HG02763 (cell line): ENCODE measurements around the gene RMDN2.

Experiments used
- ATAC-seq: cut with Tn5 transposase; IDR thresholded peaks from one replicate; pipeline ENCODE4 v1.9.1; 2021; ENCODE audit warnings: mild to moderate bottlenecking, moderate library complexity; ENCODE audit not compliant: unreplicated experiment

Gene RMDN2

GRCh38 chr2:38037757-38038621, 112.9 kb downstream of the RMDN2 start:
- ATAC-seq, result peak; percentile 70

GRCh38 chr2:38038682-38039081, 113.6 kb downstream of the RMDN2 start:
- no peak for ATAC-seq

- no peak for ATAC-seq
These were observed 114.2 kb downstream of the RMDN2 start for GRCh38 chr2:38039121-38039910.

- ATAC-seq, result no peak
These were observed 120.7 kb downstream of the RMDN2 start for GRCh38 chr2:38045811-38046210.

- ATAC-seq, result no peak
These were observed 131.1 kb downstream of the RMDN2 start for GRCh38 chr2:38056216-38056615.

GRCh38 chr2:38057651-38058410, 132.7 kb downstream of the RMDN2 start:
- no peak for ATAC-seq

- no peak for ATAC-seq
These were observed 135.3 kb downstream of the RMDN2 start for GRCh38 chr2:38060236-38061018.

- no peak for ATAC-seq
These were observed 139.9 kb downstream of the RMDN2 start for GRCh38 chr2:38064801-38065501.

- ATAC-seq, result no peak
These were observed 140.5 kb downstream of the RMDN2 start for GRCh38 chr2:38065502-38066135.

GRCh38 chr2:38066421-38067115, 141.5 kb downstream of the RMDN2 start:
- no peak for ATAC-seq
